ENCODE results near the gene HMG20A.

HMG20A gene

DNA sequence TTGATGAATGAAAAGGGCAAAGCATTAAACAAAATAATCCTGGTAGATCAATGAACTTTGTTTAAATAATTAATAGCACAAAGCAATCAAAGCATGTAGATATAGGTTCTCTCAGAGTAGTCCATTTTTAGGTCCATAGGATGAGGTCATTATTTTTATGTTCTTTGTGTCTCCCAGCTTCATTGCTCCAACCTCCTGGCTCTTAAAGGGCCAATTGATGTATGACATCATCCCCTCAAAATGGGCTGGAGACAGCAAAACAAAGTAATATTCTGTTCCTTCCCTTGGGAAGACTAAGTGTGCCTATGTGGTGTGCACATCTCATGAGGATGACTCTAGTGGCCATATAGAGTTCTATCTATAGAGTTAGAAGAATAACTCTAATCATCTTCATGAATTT lies 49.5 kb downstream of the HMG20A start:
- Histone ChIP-seq H3K27me3 (ENCODE audit: control insufficient read depth, insufficient read depth, low read length) (no peaks in the 10 kb centered on the region), H3K9ac (no peak overlapping the region), H3K79me2 (no peaks in the 10 kb centered on the region), H3K27ac (no peak overlapping the region), H3K4me2 (ENCODE audit: low read length) (no peak overlapping the region), H3K4me3 (ENCODE audit: low read depth, low read length) (no peak overlapping the region), H3K36me3 (ENCODE audit: control insufficient read depth, insufficient read depth, low read length) (no peaks in the 10 kb centered on the region), H3K9me3 (ENCODE audit: control insufficient read depth, low read length) (no peaks in the 10 kb centered on the region), H2AFZ (no peak overlapping the region), H3K4me1 (no peaks in the 10 kb centered on the region)
- TF ChIP-seq, protein P1, sequence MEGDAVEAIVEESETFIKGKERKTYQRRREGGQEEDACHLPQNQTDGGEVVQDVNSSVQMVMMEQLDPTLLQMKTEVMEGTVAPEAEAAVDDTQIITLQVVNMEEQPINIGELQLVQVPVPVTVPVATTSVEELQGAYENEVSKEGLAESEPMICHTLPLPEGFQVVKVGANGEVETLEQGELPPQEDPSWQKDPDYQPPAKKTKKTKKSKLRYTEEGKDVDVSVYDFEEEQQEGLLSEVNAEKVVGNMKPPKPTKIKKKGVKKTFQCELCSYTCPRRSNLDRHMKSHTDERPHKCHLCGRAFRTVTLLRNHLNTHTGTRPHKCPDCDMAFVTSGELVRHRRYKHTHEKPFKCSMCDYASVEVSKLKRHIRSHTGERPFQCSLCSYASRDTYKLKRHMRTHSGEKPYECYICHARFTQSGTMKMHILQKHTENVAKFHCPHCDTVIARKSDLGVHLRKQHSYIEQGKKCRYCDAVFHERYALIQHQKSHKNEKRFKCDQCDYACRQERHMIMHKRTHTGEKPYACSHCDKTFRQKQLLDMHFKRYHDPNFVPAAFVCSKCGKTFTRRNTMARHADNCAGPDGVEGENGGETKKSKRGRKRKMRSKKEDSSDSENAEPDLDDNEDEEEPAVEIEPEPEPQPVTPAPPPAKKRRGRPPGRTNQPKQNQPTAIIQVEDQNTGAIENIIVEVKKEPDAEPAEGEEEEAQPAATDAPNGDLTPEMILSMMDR (IDR thresholded peaks at IDR 0.05): no peak

DNA sequence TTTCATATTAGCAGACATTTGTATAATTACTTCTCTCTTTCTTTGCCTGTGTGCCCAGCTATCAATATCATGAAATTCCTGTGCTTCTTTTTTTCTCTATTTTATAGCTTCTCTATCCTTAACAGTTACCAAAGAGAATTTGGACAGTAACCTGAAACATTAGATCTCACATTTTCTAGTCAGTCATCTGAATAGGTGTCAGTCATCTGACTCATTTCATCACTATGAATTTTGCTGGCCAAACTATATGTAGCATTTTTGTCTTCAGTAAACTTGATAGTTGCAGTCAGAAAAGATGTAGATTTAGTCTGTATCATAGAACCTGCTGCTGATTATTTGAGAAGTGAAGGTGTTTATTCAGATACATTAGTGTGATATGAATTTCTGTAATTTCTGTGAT lies 52.6 kb downstream of the HMG20A start:
- H3K9ac ChIP-seq: no peak overlapping the region
- no peaks in the 10 kb centered on the region for H3K79me2 ChIP-seq
- H3K36me3 ChIP-seq (ENCODE audit: control insufficient read depth, insufficient read depth, low read length): no peaks in the 10 kb centered on the region
- TF ChIP-seq, protein P1 (IDR thresholded peaks at IDR 0.05): no peak
- no peaks in the 10 kb centered on the region for H3K27me3 ChIP-seq (ENCODE audit: control insufficient read depth, insufficient read depth, low read length)
- no peak overlapping the region for H2AFZ ChIP-seq
- H3K4me1 ChIP-seq: no peaks in the 10 kb centered on the region
- H3K4me3 ChIP-seq (ENCODE audit: low read depth, low read length): no peak overlapping the region
- H3K27ac ChIP-seq: no peak overlapping the region
- H3K4me2 ChIP-seq (ENCODE audit: low read length): no peak overlapping the region
- H3K9me3 ChIP-seq (ENCODE audit: control insufficient read depth, low read length): no peaks in the 10 kb centered on the region

DNA sequence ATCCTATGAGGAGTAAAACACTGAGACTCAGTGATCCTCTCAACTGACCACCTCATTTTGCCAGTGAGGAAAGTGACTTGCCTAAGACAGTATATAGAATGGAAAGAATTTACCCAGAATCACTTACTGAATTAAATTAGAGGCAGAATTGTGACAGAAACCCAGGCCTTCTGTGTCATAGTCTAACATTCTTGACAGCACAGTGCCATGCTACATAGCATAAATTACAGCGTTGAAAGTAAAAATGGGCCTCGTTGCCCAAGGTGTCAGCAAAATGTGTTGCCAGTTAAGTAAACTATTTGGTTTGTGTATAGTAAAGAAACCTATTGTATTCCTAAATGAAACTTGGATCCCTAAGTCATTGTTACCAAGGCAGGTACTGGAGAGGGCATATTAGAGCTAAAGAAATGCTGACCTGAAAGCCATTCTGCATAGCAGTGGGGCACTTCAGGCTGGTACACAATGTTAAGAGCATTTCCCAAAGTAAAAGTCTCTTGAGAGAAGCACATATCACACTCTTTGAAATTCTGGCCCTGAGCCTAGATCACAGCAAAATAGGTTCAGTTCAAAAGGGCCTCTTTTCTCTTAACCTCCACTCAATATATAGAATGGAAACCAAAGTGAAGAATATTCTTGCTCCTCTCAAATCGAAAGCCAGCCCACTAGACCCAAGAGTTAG lies 53.8 kb downstream of the HMG20A start:
- TF ChIP-seq, protein P1 (IDR thresholded peaks at IDR 0.05): no peak
- Histone ChIP-seq H3K9me3 (ENCODE audit: control insufficient read depth, low read length) (no peaks in the 10 kb centered on the region), H3K27ac (no peak overlapping the region), H3K4me3 (ENCODE audit: low read depth, low read length) (no peak overlapping the region), H3K4me1 (no peaks in the 10 kb centered on the region), H3K27me3 (ENCODE audit: control insufficient read depth, insufficient read depth, low read length) (no peaks in the 10 kb centered on the region), H3K36me3 (ENCODE audit: control insufficient read depth, insufficient read depth, low read length) (no peaks in the 10 kb centered on the region), H3K9ac (no peak overlapping the region), H2AFZ (no peak overlapping the region), H3K79me2 (no peaks in the 10 kb centered on the region), H3K4me2 (ENCODE audit: low read length) (no peak overlapping the region)

DNA sequence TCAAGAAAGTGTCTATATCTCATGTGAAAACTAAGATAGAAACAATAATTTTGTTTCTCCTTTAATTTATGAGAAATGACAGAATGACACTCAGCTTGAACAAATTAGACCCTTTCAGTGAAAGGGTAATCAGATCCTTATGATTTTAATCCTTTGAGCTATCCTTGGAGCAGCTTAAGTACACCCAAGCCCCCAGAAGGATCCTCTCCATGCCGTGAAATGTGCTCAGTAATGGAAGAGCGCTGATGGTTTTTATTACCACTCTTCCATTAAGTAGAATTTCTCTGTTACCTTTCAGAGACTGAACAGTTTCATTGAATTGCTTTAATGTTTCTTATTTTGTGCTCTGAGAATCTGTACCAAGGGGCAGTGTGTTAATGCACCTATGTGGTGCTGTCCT lies 54.3 kb downstream of the HMG20A start:
- no peaks in the 10 kb centered on the region for H3K36me3 ChIP-seq (ENCODE audit: control insufficient read depth, insufficient read depth, low read length)
- TF ChIP-seq, protein P1 (IDR thresholded peaks at IDR 0.05): no peak
- no peak overlapping the region for H3K9ac ChIP-seq

DNA sequence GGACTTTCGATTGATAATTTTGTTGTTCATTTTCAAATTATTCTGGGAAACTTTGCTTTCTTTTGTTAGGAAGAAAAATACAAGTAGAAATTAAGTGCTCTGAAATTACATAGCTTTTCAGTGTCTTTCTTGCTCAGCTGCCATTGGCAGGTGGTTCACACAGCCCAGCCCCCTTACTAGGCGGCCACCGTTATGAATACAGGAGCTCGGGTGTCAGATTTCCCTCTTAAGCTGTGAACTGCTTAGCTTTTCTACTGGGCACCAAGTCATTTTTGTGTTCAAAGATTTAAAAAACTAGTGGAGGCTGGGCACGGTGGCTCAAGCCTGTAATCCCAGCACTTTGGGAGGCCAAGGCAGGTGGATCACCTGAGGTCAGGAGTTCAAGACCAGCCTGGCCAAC lies 55.2 kb downstream of the HMG20A start:
- H3K9ac ChIP-seq: no peak overlapping the region
- no peaks in the 10 kb centered on the region for H3K4me1 ChIP-seq
- H3K79me2 ChIP-seq: no peaks in the 10 kb centered on the region
- H3K36me3 ChIP-seq (ENCODE audit: control insufficient read depth, insufficient read depth, low read length): no peaks in the 10 kb centered on the region
- no peaks in the 10 kb centered on the region for H3K9me3 ChIP-seq (ENCODE audit: control insufficient read depth, low read length)
- no peak overlapping the region for H3K27ac ChIP-seq
- H2AFZ ChIP-seq: no peak overlapping the region
- no peaks in the 10 kb centered on the region for H3K27me3 ChIP-seq (ENCODE audit: control insufficient read depth, insufficient read depth, low read length)
- TF ChIP-seq, protein P1 (IDR thresholded peaks at IDR 0.05): no peak
- no peak overlapping the region for H3K4me3 ChIP-seq (ENCODE audit: low read depth, low read length)
- no peak overlapping the region for H3K4me2 ChIP-seq (ENCODE audit: low read length)

More for the DNA sequence above, 54.3 kb downstream of the HMG20A start:
- Histone ChIP-seq H3K4me1 (no peaks in the 10 kb centered on the region), H3K27me3 (ENCODE audit: control insufficient read depth, insufficient read depth, low read length) (no peaks in the 10 kb centered on the region), H3K9me3 (ENCODE audit: control insufficient read depth, low read length) (no peaks in the 10 kb centered on the region), H2AFZ (no peak overlapping the region), H3K4me3 (ENCODE audit: low read depth, low read length) (no peak overlapping the region), H3K4me2 (ENCODE audit: low read length) (no peak overlapping the region), H3K27ac (no peak overlapping the region), H3K79me2 (no peaks in the 10 kb centered on the region)
